ENCODE data around the gene PTPRM. TPM values are rescaled to one million over a fixed set of nuclear protein-coding genes. Genes with fewer than 3 reads are reported as not detected.

PTPRM gene
- total RNA-seq, 2 donors from 2014 or later, result 51.4 to 75.5 TPM

- ATAC-seq, result no peak
- DNase-seq, result no peak
- intact Hi-C loops (cut with DNase I), result loop anchor here in 1 of 2 donors (10.0 kb wide), 1 partner anchor 297 kb away; no protein-coding TSS in a partner anchor
Measured at GRCh38 chr18:8381821-8382459, 814.8 kb downstream of the PTPRM start.

- DNase-seq (no peak), ATAC-seq (peak in 1 of 2 donors; percentile 49)
- intact Hi-C loops (cut with DNase I), result loop anchor here in 1 of 2 donors (10.0 kb wide), 1 partner anchor 301 kb away; no protein-coding TSS in a partner anchor
Measured at GRCh38 chr18:8385400-8385799, 818.3 kb downstream of the PTPRM start.

- intact Hi-C loops (cut with DNase I), result loop anchor here in 1 of 2 donors (10.0 kb wide), 1 partner anchor 302 kb away; no protein-coding TSS in a partner anchor
- DNase-seq (no peak), ATAC-seq (no peak)
Measured at GRCh38 chr18:8386669-8387380, 819.7 kb downstream of the PTPRM start.

GRCh38 chr18:8389391-8390340 lies 822.5 kb downstream of the PTPRM start:
- intact Hi-C loops (cut with DNase I), result loop anchor here in 1 of 2 donors (10.0 kb wide), 1 partner anchor 305 kb away; no protein-coding TSS in a partner anchor
- DNase-seq (peak; percentile 64), ATAC-seq (peak; percentile 76 to 88)

- DNase-seq, result no peak
- peak in 1 of 2 donors; percentile 78 for ATAC-seq
- intact Hi-C loops (cut with DNase I), result no loop called here
Measured at GRCh38 chr18:8391068-8391467, 824.0 kb downstream of the PTPRM start.

- ATAC-seq, result no peak
- no peak for DNase-seq
- intact Hi-C loops (cut with DNase I), result no loop called here
Measured at GRCh38 chr18:8396254-8396653, 829.1 kb downstream of the PTPRM start.

- intact Hi-C loops (cut with DNase I), result no loop called here
- ATAC-seq (no peak), DNase-seq (no peak)
Measured at GRCh38 chr18:8397034-8397433, 829.9 kb downstream of the PTPRM start.

GRCh38 chr18:8399138-8399537 lies 832.0 kb downstream of the PTPRM start:
- DNase-seq (no peak), ATAC-seq (no peak)
- intact Hi-C loops (cut with DNase I), result no loop called here

GRCh38 chr18:8400193-8400752 lies 833.2 kb downstream of the PTPRM start:
- ATAC-seq (no peak), DNase-seq (no peak)
- intact Hi-C loops (cut with DNase I), result no loop called here

- ATAC-seq (no peak), DNase-seq (no peak)
- intact Hi-C loops (cut with DNase I), result no loop called here
Measured at GRCh38 chr18:8400825-8401224, 833.7 kb downstream of the PTPRM start.

GRCh38 chr18:8401606-8402005 lies 834.5 kb downstream of the PTPRM start:
- intact Hi-C loops (cut with DNase I), result no loop called here
- ATAC-seq (no peak), DNase-seq (no peak)

- ATAC-seq, result no peak
- intact Hi-C loops (cut with DNase I), result no loop called here
- no peak for DNase-seq
Measured at GRCh38 chr18:8402237-8402636, 835.1 kb downstream of the PTPRM start.

- intact Hi-C loops (cut with DNase I), result no loop called here
- DNase-seq (no peak), ATAC-seq (no peak)
Measured at GRCh38 chr18:8403713-8404112, 836.6 kb downstream of the PTPRM start.

GRCh38 chr18:8406186-8406867 lies 839.2 kb downstream of the PTPRM start:
- no peak for ATAC-seq
- intact Hi-C loops (cut with DNase I), result no loop called here
- DNase-seq, result no peak

- DNase-seq (no peak), ATAC-seq (no peak)
- intact Hi-C loops (cut with DNase I), result no loop called here
Measured at GRCh38 chr18:8406868-8407250, 839.7 kb downstream of the PTPRM start.

GRCh38 chr18:8409151-8409550 lies 842.0 kb downstream of the PTPRM start:
- no peak for ATAC-seq
- intact Hi-C loops (cut with DNase I), result no loop called here
- DNase-seq, result no peak

GRCh38 chr18:8411492-8411891 lies 844.4 kb downstream of the PTPRM start:
- DNase-seq (no peak), ATAC-seq (no peak)
- intact Hi-C loops (cut with DNase I), result no loop called here

- DNase-seq (no peak), ATAC-seq (no peak)
- intact Hi-C loops (cut with DNase I), result no loop called here
Measured at GRCh38 chr18:8412117-8412516, 845.0 kb downstream of the PTPRM start.

- intact Hi-C loops (cut with DNase I), result no loop called here
- DNase-seq (no peak), ATAC-seq (no peak)
Measured at GRCh38 chr18:8413189-8413588, 846.1 kb downstream of the PTPRM start.
